COLO668 (cell line): Measurements from ENCODE around the gene MAP4K2.

Experiments used
- DNase-seq: peaks from one replicate; lab custom pipeline; 2025; ENCODE audit not compliant: unreplicated experiment; lab: John Stamatoyannopoulos, UW

MAP4K2 gene

DNA sequence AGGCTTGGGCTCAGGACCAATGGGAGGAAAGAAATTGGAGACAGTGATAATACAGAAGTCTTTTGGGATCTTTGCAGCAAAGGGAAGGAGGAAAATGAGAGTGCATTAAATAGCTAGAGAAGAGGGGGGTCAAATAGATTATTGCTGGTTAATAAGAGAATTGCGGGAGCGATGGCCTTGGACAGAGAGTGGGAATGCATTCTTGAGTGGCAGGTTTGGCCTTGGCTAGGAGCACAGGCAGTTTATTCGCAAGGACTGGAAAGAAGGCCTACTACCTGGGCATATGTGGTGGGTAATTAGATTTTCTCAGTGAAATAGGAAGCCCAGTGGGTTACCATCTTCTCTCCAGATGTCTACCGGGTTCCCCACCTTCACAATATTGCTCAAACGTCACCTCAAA is 10.8 kb upstream of the MAP4K2 start:
- no peak for DNase-seq

DNA sequence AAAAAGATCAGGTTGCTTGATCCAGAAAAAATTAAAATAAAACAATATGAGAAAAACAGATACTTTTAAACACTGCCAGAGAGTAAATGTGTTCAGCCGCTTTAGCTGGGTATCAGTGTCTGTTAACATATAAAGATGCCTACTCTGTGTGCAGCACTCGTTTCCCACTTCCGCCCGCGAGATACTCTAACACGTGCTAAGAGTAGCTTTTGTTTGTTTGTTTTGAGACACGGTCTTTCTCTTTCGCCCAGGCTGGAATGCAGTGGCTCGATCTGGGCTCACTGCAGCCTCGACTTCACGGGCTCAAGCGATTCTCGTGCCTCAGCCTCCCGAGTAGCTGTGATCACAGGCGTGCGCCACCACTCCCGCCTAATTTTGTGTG is 7.9 kb upstream of the MAP4K2 start:
- DNase-seq, result peak; percentile 62

DNA sequence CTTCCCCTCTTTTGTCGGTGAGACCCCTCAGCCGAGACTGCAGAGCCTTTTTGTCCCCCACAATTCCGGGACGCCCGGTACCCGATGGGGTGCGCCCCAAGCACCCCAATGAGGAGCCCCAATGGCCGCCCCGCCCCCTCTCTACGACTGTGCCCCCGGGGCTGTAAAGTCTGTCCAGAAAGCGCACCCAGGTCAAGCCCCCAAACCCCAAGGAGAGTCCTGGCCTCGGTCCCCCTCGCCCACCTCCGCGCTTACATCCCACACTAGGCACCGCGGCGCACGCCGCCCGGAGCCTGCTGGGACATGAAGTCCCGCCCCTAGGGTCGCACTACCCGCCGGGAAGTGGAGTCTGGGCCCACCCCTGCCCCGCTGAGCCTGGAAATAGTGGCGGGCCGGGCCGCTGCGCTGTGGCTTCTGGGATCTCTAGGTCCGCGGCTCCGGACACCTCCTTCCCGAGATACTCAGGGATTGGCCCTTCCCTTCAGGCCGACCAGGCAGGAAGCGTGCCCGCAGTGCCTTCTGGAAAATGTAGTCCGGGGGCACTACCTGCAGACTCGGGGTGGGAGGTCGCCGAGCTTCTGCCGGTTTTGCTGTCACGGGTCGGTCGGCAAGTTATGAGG is 7.4 kb upstream of the MAP4K2 start, which contains the start of gene MEN1:
MEN1 (minus strand) TSS at position 281 of the 620 bp plus-strand sequence. CDS start 442 bp downstream, outside the sequence.
- peak; percentile 97 for DNase-seq

DNA sequence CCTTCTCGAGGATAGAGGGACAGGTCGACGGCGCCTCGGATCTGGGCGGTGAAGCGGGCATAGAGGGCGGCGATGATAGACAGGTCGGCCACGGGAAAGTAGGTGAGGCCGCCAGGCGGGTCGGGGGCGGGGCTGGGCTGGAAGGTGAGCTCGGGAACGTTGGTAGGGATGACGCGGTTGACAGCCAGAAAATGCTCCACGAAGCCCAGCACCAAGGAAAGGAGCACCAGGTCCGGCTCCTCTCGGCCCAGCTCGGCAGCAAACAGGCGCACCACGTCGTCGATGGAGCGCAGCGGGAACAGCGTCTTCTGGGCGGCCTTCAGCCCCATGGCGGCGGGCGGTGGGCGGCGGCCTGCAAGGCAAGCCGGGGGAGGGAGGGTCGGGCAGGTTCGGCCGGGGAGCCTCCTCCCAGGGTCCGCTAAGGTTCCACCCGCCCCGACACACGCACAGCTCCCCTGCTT is 6.8 kb upstream of the MAP4K2 start:
- DNase-seq, result peak; percentile 53

DNA sequence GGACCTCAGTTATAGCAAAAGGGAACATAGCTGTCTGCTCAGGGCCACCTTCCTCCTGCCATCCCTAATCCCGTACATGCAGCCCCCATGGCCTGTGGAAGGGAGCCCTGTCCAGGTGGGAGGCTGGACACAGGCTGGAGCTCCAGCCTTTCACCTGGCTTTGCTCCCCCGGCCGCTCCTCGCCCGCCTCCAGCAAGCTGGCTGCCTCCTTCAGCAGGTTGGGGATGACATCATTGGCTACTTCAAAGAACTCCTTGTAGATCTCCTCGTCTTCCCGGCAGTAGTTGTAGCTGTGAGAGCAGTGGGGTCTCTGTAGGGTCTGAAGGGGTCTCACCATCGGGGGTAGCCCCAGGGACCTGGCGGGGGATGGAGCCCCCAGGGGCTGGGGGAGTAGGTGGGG is 2.5 kb upstream of the MAP4K2 start:
- no peak for DNase-seq

DNA sequence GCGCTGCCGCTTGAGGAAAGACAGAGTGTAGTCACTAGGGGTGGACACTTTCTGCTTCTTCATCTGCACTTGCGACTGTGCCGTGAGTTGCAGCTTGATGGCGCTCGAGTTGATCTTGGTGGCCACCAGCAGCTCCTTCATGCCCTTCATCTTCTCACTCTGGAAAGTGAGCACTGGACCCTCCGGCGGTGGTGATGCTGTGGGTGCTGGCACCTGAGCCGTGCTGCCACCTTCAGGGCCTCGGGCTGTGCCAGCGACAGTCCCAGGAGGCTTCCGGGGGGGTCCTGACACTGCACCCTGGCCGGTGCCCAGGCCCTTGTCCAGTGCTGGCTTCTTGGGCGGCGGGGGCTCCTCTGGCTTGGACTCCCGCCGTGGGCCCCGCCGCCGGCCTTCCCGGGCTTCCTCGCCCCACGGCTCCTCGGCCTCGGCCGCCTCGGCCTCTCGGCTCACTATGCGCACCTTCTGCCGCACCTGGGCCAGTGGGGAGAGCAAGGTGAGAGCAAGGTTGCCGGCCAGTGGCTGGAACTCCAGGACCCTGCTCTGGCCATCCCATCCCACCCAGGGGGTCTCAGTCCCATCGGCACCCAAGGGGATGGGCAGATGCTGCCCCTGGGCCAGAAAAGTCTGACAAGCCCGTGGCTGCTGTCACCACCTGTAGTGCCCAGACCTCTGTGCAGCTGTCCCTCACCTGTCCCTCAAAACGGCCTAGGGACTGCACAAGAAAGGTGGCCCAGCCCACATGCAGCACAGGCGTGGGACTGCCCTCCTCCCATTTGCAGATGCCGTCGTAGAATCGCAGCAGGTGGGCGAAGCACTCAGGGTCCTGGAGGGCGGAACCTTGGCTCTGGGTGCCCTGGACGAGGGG is 1.6 kb upstream of the MAP4K2 start:
- no peak for DNase-seq

DNA sequence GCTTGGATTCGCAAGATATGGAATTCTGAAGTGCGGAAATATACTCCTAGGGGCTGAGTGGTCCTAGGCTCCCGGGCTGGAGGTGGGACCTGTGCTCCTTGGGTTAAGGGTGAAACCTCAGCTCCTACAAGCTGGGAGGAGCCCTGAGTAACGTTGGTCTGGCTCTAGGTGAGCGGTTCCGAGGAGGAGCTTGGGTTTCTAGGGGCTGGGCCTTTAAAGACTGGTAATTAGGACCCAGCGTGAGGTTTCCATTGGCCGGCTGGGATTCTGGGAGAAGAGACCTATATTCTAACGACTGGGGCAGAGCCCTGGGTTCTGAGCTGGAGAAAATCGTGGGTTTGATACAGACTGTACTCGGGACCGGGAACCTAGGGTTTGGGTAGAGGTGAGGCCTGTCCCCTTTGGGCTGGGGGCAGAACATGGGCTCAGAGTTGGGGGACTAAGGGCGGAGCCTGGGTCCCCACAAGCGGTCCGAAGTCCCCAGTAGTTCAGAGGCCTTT is 882 bp upstream of the MAP4K2 start:
- no peak for DNase-seq

DNA sequence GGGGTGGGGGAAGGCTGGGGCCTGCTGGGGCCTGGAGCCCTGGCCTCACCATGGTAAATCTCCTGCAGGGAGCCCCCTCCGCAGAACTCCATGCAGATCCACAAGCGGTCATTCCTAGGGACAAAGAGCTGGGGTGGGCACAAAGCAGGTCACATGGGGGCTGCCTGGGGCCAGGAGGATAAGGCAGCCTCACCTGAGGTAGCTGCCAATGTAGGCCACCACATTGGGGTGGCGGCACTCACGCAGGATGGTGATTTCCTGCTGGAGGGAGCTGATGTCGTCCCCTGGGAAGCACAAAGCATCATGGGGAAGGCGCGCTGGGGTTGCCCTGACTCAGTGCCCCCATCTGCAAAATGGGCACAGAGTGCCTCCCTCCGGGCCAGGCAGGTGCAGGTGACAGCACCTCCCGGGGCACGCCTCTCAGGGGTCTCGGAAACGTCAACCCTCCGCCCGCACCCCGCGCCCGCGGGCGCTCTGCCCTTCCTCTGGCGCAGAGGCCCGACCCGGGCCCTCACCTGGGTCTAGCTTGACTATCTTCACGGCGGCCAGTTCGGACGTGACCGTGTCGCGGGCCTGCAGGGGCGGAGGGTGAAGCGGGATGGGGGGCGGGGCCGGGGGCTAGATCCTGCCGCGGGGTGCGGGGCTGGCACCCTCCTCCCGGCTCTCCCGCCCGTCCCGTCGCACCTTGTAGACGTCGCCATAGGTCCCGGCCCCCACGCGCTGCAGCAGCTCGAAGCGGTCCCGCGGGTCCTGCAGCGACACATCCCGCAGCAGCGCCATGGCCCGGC is 450 bp downstream of the MAP4K2 start:
- peak; percentile 39 for DNase-seq

DNA sequence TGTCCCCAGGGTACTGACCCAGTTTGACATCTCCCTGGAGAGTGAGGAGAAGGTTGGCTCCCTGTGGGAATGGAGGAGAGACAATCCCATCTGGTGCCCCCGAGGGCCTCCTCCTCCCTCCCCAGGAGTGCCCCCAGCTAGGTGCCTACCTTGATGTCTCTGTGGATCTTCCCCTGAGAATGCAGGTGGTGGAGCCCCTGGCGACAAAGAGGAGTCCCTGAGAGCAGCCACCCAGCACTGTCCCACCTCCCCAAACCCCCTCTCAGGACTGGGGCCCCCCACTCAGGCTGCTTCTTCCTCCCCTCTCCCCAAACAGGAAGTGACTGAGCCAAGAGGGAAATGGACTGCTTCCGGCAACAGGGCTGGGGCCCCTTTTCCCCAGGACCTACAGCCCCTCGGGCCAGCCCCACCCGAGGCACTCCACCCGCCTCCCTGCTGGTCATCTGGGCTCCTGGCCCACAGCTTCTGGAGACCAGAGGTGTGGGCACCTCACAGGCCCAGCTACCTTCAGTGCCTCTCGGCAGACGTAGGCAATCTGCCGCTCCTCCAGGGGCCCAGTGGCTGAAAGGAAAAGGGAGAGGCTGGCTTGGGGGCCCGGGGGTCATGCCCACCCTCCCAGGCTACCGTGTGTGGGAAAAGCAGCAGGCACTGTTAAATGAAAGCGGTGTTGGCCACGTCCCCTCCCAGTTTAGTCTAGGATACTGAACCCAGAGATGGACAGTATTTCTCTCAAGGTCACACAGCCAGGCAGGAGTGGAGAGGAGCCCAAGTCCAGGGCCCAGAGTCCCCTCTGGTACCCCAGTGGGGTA is 1.2 kb downstream of the MAP4K2 start:
- DNase-seq, result peak; percentile 28

DNA sequence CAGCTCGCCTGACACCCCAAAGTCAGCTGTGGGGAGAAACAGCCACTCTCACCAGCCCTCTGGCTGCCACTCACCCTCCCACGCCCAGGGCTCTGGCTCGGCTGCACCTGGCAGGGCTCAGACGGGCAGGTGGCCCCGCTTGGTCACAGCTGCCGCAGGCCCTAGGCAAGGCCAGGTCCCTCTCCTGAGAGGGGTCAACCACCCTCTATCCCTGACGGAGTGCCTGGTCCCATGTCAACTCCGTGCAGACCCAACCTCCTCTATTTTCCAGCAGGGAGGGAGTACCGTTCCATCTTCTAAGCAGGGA is 1.9 kb downstream of the MAP4K2 start:
- peak; percentile 69 for DNase-seq

DNA sequence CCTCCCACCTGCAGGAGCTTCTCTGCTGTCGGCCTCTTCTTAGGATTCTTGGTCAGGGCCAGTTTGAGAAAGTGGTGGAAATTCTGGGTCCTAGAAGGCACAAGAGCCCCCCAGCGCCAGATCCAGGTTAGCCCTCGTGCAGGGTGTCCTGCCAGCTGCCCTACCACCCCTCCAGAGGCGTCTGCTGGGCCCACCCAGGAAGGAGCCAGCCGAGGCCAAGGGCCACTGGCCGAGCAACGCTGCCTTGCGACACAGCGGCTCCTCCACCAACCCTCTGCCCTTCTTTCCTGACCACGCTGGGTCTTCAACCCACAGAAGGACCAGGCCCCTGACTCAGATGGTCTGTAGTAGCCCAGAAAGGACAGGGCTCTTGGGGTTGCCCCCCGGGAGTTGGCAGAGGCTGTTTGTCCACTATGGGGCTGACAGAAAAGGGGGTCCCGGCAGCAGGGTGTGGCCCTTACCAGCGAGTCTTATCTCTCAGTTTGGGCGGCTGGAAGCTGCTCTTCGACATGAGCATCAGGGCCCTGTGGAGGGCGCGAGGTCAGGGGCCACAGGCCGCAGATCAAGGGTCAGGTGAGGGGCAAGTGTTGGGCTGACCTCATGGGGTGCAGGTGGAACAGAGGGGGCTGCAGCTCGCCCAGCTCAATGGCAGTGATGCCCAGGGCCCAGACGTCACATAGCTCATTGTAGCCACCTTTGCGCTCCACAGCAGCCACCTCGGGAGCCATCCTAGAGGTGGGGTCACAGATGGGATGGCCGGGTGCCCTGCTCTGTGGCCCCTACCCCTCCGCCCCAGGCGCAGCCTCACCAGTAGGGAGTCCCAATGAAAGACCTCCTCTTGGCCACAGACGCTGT is 2.5 kb downstream of the MAP4K2 start:
- DNase-seq, result no peak

DNA sequence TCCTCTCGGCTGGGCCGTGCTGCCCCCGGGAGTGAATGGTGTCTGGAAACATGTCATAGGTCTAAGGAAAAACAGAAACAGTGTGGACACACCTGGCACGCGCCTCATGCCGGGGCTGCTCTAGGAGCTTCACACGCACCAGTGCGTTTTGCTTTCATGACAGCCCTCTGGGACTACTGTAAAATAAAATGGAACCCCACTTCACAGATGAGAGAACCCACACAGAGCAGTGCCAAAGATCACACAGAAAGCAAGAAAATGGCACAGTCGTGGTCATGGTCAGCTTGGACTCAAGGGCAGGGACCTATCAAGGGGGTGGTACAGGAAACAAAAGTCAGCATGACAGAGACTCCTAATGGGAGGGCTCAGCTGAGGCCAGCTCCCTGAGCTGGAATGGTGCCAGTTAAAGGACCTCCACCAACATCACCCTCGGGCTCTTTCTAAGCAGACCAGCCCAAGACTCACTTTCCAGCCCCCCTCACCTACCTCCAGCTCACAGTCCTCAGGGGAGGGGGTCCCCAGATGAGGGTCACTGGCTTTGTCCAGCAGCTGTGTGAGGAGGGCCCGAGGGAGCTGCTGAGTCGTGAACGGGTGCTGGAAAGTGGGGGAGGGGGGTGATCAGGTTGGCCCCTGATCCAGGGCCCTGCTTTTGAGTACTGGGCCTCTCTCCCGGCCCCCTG is 3.3 kb downstream of the MAP4K2 start:
- peak; percentile 30 for DNase-seq

DNA sequence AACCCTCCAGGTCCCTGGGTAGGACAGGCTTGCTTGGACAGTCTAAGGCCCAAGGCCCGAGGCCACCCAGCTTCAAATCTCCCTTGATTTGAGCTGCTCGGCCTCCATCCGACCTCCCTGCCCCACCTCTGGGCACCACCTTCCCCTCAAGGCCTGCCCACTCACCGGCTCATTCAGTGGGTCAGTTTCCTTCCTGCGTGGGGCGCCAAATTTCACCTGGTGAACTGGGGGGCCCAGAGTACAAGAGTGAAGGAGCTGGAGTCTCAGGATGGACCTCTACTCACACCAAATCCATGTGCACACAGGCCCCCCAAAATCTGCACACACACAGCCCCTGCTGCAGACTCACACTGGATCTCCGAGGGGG is 3.8 kb downstream of the MAP4K2 start:
- DNase-seq, result no peak

DNA sequence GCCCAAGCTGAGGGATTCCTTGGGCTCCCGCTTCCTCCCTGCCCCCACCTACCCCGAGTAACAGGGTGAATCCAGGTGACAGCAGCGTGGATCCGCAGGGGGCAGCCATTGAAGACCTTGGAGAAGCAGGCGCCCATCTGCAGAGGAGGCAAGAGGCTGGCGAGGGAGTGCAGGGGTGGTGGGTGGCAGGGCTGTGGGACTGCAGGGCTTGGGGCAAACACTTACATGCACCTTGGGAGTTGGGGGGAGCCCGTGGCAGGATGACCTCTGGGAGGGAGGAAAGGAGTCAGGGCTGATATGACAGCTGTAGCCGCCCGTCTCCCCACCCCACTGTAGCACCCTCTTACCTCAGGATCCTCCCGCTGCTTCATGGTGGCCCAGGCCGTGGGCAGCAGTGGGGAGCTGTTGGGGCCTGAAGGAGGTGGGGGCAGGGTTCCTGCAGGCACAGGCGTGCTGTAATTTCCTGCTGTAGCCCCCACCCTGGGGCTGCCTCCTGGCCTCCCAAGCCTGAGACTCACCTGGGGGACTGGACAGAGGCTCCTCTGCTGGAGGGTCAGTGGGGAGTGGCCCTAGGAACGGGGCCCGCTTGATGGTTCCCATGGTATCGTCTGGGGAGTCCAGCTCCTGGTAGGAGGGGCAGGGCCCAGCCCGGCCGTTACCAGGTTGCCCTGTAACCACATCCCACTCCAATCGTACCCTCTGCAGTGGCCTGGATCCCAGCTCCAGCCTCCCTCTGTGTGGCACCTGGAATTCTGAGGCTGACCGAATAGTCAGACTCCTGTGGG is 6.1 kb downstream of the MAP4K2 start:
- DNase-seq, result no peak

DNA sequence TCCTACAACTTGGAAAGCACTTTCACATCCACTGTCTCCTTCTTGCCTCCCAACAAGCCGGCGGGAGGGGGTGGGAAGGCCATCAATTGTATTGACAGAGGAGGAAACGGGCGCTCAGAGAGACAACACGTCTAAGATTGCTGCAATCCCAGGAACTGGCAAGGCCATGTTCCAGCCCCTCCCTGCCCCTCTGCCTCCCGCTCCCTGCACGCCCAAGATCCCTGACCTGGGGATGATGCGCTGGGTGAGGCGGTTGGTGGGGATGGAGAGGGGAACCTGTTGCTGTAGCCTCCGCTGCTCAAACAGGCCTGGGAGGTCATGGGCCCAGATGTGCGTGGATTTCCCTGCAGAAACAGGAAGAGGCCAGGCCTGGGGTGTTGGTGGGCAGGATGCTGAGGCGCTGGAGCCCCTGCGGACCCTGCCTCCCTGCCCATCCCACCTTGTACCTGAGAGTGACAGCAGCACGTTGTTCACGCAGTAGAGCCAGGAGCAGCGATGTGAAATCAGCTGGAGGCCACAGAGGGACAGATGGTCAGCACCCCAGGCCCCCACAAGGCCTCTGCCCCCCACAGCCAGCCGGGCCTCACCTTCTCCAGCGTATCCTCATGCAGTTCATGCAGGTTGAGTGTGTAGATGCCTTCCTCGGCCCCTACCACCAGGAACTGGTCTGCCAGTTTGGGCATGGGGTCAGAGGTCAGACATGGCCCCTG is 6.8 kb downstream of the MAP4K2 start:
- DNase-seq, result no peak

DNA sequence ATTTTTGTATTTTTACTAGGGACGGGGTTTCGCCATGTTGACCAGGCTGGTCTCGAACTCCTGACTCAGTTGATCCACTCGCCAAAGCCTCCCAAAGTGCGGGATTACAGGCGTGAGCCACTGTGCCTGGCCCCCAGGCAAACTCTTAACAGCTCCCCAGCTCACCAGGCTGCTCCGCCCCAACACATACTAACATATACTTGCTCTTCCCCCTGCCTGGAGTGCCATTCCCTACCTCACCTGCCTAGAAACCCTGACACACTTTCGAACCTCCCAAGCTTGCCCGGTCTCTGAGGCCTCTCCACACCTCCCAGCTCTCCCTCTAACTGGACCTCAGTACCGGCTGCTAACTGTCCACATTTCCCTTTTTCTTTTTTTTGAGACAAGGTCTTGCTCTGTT is 8.5 kb downstream of the MAP4K2 start:
- no peak for DNase-seq

DNA sequence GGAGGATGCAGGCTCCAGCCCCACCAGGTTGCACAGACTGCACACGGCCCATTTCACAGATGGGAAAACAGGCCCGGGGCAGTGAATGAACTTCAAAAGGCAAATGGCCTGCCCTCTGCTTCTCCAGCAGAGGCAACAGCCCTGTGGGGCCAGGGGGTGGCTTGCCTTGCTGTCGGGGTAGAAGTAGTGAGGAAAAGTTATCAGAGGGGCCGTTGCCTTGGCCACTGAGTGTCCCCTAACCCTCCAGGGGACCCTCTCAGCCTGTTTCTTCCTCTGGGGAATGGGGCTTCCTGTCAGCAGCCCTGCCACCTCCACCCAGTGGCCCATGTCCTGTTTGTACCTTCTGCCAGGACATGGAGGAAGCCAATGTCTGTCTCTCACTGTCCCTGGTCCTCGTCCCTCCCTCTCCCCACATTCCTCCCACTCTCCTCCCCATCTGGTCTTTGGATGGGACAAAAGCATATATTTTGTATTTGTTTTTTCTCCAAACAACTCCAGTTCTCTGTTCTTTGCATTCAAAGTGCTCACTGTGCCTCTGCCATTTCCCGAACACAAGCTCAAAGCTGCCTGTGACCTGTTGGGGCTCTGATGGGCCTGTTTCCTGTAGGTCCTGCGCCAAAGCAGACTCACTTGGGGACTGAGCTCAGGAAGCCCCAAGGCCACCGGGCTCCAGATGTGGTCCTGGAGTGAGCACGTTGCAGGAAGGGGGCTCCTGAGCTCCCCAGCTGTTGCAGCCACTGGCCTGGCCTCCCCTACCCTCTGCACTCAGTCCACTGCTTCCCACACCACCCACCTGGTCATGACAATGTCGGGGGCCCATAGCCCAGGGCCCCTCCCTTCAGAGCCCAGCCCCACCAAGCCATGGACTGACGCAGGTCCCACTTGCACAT is 9.5 kb downstream of the MAP4K2 start:
- DNase-seq, result no peak
